Neural cell (in vitro differentiated cells): ENCODE results near the gene PTOV1.

Experiments
- EP300 ChIP-seq: fragments of 450-650 bp; conservative IDR thresholded peaks from 2 replicates; pipeline ENCODE4 v1.6.1; 2014; ENCODE audit warnings: antibody characterized with exemption, mild to moderate bottlenecking, moderate library complexity; ENCODE audit not compliant: poor library complexity, severe bottlenecking
- EZH2 ChIP-seq: fragments of 200-600, 300-800 bp; shearing (Covaris generic), sonication (generic); IDR thresholded peaks from 2 replicates; pipeline ENCODE4 v1.6.1; 2014; ENCODE audit warnings: antibody characterized with exemption, low read length, borderline replicate concordance, mild to moderate bottlenecking; ENCODE audit not compliant: insufficient read depth, poor library complexity, severe bottlenecking
- POLR2AphosphoS5 ChIP-seq: IDR thresholded peaks from 2 replicates; pipeline ENCODE4 v1.6.1; 2012
- RAD21 ChIP-seq: fragments of 450-650 bp; conservative IDR thresholded peaks from 2 replicates; pipeline ENCODE4 v1.6.1; 2014; ENCODE audit warnings: antibody characterized with exemption, mild to moderate bottlenecking, moderate library complexity
- SMC3 ChIP-seq: fragments of 450-650 bp; conservative IDR thresholded peaks from 2 replicates; pipeline ENCODE4 v1.6.1; 2014; ENCODE audit warnings: antibody characterized with exemption, mild to moderate bottlenecking, moderate library complexity; ENCODE audit not compliant: poor library complexity
- TF ChIP-seq, protein P1 (sequence below): fragments of 450-650 bp; IDR thresholded peaks from 2 replicates; pipeline ENCODE4 v1.5.1; 2014; ENCODE audit warnings: antibody characterized with exemption, mild to moderate bottlenecking, moderate library complexity; ENCODE audit not compliant: poor library complexity, severe bottlenecking

DNA sequence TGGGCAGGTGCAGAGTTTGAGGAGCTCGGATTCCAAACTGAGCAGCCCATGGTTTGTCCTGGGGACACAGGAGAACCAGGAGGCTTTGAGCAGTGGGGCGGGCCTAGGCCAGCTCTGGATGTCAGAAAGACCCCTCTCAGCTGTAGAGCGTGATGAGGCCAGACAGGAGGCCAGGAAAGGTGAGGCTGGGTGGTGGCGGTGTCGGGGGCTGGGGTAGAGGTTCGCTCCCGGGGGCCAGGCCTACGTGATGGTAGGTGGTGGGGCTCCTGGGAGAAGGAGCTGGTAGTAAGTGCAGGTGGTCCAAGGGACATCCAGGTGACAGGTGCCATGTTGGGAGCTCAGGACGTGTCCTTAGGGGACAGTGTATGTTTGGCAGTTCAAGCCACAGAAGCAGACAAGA, 13.5 kb upstream of the PTOV1 start:
- TF ChIP-seq, protein P1, sequence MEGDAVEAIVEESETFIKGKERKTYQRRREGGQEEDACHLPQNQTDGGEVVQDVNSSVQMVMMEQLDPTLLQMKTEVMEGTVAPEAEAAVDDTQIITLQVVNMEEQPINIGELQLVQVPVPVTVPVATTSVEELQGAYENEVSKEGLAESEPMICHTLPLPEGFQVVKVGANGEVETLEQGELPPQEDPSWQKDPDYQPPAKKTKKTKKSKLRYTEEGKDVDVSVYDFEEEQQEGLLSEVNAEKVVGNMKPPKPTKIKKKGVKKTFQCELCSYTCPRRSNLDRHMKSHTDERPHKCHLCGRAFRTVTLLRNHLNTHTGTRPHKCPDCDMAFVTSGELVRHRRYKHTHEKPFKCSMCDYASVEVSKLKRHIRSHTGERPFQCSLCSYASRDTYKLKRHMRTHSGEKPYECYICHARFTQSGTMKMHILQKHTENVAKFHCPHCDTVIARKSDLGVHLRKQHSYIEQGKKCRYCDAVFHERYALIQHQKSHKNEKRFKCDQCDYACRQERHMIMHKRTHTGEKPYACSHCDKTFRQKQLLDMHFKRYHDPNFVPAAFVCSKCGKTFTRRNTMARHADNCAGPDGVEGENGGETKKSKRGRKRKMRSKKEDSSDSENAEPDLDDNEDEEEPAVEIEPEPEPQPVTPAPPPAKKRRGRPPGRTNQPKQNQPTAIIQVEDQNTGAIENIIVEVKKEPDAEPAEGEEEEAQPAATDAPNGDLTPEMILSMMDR: no peak
- TF ChIP-seq SMC3 (no peak), POLR2AphosphoS5 (no peak), EZH2 (no peak), RAD21 (no peak), EP300 (no peak)
